GM12891 (cell line): ENCODE measurements around the gene UGT2B7.
"Not testable (repeated sequence)": the region's sequence is repeated elsewhere in the genome, so short reads cannot be mapped to it uniquely, and the experiment has no call there.

ENCODE experiments used
- DNase-seq: peaks from one replicate; pipeline ENCODE4 v3.0.0; 2011; ENCODE audit warnings: low spot score; ENCODE audit not compliant: insufficient read length
- FAIRE-seq: peaks from 2 replicates; lab custom pipeline; 2011; peaks lifted over from hg19 to GRCh38; lab: Jason Lieb, UNC
- PAX5 ChIP-seq: IDR thresholded peaks from 2 replicates; pipeline ENCODE4 v1.6.1; 2011; ENCODE audit warnings: low read length, moderate library complexity, mild to moderate bottlenecking; ENCODE audit not compliant: insufficient read depth, severe bottlenecking
- POLR2A ChIP-seq: IDR thresholded peaks from 2 replicates; pipeline ENCODE4 v1.6.1; 2011; ENCODE audit warnings: low read depth, low read length, control low read depth
- POLR2AphosphoS5 ChIP-seq: IDR thresholded peaks from 2 replicates; pipeline ENCODE4 v1.6.1; 2011; ENCODE audit warnings: low read depth, low read length, control low read depth
- POU2F2 ChIP-seq: IDR thresholded peaks from 2 replicates; pipeline ENCODE4 v1.6.1; 2011; ENCODE audit warnings: low read depth, mild to moderate bottlenecking, control low read depth, low read length, moderate library complexity
- SPI1 ChIP-seq: IDR thresholded peaks from 2 replicates; pipeline ENCODE4 v1.6.1; 2011; ENCODE audit warnings: low read depth, low read length, control low read depth
- TAF1 ChIP-seq: IDR thresholded peaks from 2 replicates; pipeline ENCODE4 v1.6.1; 2011; ENCODE audit warnings: low read depth, low read length, control low read depth

The UGT2B7 gene

DNA sequence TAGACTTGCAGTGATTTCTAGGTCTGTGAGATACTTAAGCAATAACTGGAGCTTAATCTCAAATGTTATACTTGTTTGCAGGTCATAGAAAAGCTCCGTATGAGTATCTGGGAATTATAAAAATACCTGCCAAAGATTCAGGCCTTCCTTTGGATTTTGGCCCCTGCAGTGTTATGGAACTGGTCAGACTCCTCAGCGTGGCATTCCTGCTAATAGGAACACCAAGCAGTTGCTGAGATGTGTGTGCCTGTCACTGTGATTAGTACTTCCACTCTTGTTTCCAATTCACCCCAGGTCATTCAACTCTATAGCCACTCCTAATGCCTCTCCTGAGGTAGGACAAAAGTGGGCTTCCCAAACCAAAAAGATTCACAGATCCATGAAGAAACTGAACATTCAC lies 7.8 kb upstream of the UGT2B7 start:
- no peak for TF ChIP-seq PAX5
- TF ChIP-seq POLR2AphosphoS5 = no peak
- TF ChIP-seq POU2F2 = no peak
- DNase-seq = no peak
- FAIRE-seq = no peak

DNA sequence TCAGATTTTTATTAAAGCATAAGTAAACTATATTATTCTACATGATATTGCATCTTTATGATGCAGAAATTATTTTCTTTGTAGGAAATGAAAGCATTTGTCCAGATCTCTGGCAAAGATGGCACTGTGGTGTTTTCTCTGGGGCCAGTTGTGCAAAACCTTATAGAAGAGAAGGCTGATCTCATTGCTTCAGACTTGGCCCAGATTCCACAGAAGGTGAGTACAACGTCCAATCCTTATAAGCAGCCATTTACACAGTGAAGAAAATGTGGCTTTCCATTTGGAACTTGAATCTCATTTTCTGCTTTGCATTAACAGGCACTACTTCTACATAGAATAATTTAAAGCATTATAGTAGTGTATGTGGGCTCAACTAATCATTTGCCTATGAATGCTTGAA lies 6.9 kb upstream of the UGT2B7 start:
- no peak for TF ChIP-seq POU2F2
- no peak for TF ChIP-seq TAF1
- TF ChIP-seq POLR2A = no peak
- TF ChIP-seq SPI1 = no peak
- TF ChIP-seq POLR2AphosphoS5 = no peak
- TF ChIP-seq PAX5 = no peak
- DNase-seq (no peak), FAIRE-seq (no peak)

DNA sequence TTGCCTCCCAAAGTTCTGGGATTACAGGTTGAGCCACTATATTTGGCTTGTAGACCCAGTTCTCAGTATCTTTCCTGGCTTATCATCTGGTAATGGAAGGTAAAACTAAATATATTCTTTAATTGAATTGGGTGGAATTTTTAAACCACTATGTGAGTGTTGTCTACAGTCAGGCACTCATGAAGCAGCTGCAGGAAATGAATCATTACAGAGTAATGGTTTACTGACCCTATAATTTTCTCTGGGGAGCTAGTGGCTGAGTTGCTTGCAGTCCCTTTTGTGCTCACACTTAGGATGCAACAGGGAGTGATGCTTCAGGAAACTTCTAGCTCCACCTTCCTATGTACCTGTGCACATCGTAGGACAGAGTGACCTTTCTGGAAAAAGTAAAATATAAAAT lies 4.1 kb upstream of the UGT2B7 start:
- TF ChIP-seq POU2F2 (no peak), SPI1 (no peak), TAF1 (no peak), POLR2A (no peak), PAX5 (no peak), POLR2AphosphoS5 (no peak)
- DNase-seq (no peak), FAIRE-seq (no peak)

DNA sequence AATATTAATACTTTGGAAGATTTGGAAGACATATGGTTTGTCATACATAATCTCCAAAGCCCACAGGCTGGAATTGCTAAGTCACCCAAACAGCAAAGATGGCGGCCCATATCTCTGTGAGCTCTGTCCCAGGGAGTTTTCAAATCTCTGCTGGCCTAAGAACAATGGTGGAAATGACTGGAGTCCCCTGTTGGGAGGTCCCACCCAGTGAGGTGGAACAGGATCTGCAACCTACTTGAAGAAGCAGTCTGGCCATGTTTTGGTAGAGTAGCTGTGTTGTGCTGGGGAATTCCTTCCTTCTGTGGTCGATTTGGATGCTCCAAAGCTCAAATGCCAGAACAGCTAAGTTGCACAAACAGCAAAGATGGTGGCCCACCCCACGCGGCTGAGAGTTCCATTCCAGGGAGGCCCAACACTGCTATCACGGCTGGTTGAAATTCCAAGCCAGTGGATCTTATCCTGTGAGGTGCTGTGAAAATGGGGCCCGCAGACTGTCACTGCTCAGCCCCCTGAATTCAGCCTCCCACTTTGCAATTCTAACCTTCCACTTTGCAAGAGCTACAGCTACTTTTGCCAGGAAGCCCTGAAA lies 3.2 kb upstream of the UGT2B7 start:
- TF ChIP-seq TAF1 (no peak), POLR2A (no peak), SPI1 (no peak), POLR2AphosphoS5 (no peak), POU2F2 (no peak), PAX5 (no peak)
- no peak for DNase-seq
- no peak for FAIRE-seq

DNA sequence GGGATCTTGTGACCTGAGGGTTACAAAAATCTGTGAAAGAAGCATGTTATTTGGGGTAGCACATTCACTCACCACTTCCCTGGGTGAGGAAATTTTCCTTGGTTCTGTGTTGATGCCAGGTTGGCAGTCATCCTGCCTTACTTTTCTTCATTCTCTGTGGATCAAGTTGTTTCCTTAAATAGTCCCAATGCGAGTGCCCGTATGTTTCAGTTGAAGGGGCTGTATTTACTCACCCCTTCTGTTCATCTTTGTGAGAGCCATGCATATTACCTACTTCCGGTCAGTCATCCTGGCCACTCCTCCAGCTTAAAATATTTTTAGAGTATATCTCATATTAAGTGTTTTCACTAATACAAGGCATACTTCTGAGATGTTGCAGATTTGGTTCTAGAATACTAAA lies 2.6 kb upstream of the UGT2B7 start:
- FAIRE-seq (no peak), DNase-seq (no peak)
- no peak for TF ChIP-seq POU2F2
- no peak for TF ChIP-seq PAX5
- no peak for TF ChIP-seq SPI1
- no peak for TF ChIP-seq POLR2AphosphoS5
- TF ChIP-seq TAF1 = no peak
- TF ChIP-seq POLR2A = no peak

DNA sequence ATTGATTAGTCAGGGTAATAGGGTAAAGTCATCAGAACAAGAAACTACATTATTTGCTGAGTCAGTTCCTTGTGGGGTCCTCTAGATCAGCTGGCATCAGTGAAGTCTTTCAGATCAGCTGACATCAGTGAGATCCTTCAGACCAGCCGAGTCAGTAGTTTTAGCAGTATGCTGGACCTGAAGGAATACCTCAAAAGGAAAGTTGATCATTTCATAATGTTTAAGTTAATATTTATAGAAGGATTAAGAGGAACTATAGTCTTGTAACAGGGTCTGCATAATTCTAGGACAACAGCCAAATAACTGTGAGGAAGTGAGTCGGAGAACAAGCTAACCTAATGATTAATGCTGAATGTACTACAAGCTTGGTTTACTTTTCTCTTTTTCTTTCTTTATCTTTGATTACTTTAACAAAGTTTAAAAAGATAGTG lies 958 bp upstream of the UGT2B7 start:
- FAIRE-seq (no peak), DNase-seq (no peak)
- TF ChIP-seq POLR2AphosphoS5 (no peak), TAF1 (no peak), PAX5 (no peak), POLR2A (no peak), SPI1 (no peak), POU2F2 (no peak)

DNA sequence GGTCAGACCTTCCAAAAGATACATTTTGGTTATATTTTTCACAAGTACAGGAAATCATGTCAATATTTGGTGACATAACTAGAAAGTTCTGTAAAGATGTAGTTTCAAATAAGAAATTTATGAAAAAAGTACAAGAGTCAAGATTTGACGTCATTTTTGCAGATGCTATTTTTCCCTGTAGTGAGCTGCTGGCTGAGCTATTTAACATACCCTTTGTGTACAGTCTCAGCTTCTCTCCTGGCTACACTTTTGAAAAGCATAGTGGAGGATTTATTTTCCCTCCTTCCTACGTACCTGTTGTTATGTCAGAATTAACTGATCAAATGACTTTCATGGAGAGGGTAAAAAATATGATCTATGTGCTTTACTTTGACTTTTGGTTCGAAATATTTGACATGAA lies 536 bp downstream of the UGT2B7 start:
- no peak for FAIRE-seq
- TF ChIP-seq PAX5 (no peak), POU2F2 (no peak), POLR2AphosphoS5 (no peak), POLR2A (no peak), TAF1 (no peak), SPI1 (no peak)
- DNase-seq = no peak

- no peak for TF ChIP-seq PAX5
- no peak for TF ChIP-seq POLR2A
- TF ChIP-seq TAF1 = no peak
- TF ChIP-seq SPI1 = no peak
- no peak for TF ChIP-seq POU2F2
- no peak for TF ChIP-seq POLR2AphosphoS5
- DNase-seq (no peak), FAIRE-seq (no peak)
These were observed 2.2 kb downstream of the UGT2B7 start for GRCh38 chr4:69098470-69098869.

GRCh38 chr4:69099910-69100309 lies 3.6 kb downstream of the UGT2B7 start:
- TF ChIP-seq POLR2AphosphoS5 (no peak), POU2F2 (no peak), PAX5 (no peak), POLR2A (no peak), TAF1 (no peak), SPI1 (no peak)
- FAIRE-seq (no peak), DNase-seq (no peak)

DNA sequence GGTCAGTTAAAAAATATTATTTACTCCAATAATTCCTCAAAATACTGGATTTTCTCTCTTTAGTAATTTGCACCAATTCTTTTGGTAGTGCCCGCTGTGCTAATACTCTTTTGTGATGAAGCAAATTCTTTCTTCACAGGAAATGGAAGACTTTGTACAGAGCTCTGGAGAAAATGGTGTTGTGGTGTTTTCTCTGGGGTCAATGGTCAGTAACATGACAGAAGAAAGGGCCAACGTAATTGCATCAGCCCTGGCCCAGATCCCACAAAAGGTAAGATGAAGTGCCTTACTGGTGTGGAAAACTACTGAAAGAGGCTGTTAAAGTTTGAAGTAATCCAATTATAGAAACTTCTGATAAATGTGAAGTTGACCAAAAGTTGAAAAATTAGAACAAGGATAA lies 6.4 kb downstream of the UGT2B7 start:
- not testable (repeated sequence) for FAIRE-seq, DNase-seq

DNA sequence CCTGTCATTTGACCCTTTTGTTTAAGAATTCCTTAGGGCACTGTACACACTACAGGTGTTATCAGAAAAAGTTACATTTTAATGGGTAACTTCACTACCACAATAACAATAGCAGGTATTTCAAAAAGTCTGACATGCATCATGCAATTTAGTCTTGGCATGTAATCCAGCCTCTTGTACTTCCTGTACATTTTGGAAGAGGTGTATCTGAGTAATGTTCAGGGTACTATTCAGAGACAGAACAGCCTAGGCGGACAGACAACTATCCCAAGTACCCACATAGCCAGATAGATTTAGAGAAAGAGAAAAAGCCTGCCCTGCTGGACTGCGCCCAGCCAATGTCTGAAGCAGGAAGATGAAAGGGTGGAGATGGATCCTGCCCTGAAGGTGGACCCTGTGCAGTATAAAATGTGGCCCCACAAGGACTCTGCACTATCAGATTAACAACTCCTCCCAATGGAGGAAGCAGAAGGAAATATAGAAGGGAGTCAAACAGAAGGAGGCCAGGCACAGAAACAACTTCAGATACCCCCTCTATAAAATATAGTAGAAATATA lies 8.5 kb downstream of the UGT2B7 start:
- TF ChIP-seq PAX5 = no peak
- TF ChIP-seq POLR2AphosphoS5 = no peak
- no peak for TF ChIP-seq POLR2A
- TF ChIP-seq POU2F2 = no peak
- TF ChIP-seq TAF1 = no peak
- no peak for TF ChIP-seq SPI1
- no peak for FAIRE-seq
- DNase-seq = no peak

DNA sequence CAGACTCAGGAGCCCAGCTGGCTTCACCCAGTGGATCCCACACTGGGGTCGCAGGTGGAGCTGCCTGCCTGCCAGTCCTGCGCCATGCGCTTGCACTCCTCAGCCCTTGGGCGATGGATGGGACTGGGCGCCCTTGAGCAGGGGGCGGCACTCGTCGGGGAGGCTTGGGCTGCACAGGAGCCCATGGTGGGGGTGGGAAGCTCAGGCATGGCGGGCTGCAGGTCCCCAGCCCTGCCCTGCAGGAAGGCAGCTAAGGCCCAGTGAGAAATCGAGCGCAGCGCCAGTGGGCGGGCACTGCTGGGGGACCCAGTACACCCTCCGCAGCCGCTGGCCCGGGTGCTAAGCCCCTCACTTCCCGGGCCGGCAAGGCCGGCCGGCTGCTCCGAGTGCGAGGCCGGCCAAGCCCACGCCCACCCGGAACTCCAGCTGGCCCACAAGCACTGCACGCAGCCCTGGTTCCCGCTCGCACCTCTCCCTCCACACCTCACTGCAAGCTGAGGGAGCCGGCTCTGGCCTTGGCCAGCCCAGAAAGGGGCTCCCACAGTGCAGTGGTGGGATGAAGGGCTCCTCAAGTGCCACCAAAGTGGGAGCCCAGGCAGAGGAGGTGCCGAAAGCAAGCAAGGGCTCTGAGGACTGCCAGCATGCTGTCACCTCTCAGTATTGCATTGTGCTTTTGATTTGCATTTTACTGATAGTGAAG lies 19.0 kb downstream of the UGT2B7 start:
- DNase-seq, FAIRE-seq: not testable (repeated sequence)
